NCI-H2081 treated with DMSO at 0.1 percent for 48 hours (cell line): Measurements from ENCODE around the gene FGD4.
"Not testable (repeated sequence)": the region's sequence is repeated elsewhere in the genome, so short reads cannot be mapped to it uniquely, and the experiment has no call there.

ENCODE experiments used
- DNase-seq: peaks from one replicate; lab custom pipeline; 2025; lab: John Stamatoyannopoulos, UW

Gene FGD4

GRCh38 chr12:32525802-32526201 lies 126.4 kb downstream of the FGD4 start:
- not testable (repeated sequence) for DNase-seq

- not testable (repeated sequence) for DNase-seq
These were observed 127.0 kb downstream of the FGD4 start for GRCh38 chr12:32526343-32526742.

- no peak for DNase-seq
These were observed 133.1 kb downstream of the FGD4 start for GRCh38 chr12:32532422-32532821.

- DNase-seq: no peak
These were observed 133.6 kb downstream of the FGD4 start for GRCh38 chr12:32532951-32533350.

- not testable (repeated sequence) for DNase-seq
These were observed 134.1 kb downstream of the FGD4 start for GRCh38 chr12:32533506-32533905.

GRCh38 chr12:32533971-32534590 lies 134.7 kb downstream of the FGD4 start:
- DNase-seq: no peak

GRCh38 chr12:32534698-32535097 lies 135.3 kb downstream of the FGD4 start:
- DNase-seq: no peak

- DNase-seq: peak; percentile 65
These were observed 136.1 kb downstream of the FGD4 start for GRCh38 chr12:32535288-32535999.

GRCh38 chr12:32536000-32536345 lies 136.6 kb downstream of the FGD4 start:
- DNase-seq: no peak

GRCh38 chr12:32541754-32542374 lies 142.5 kb downstream of the FGD4 start:
- DNase-seq: no peak

- no peak for DNase-seq
These were observed 143.3 kb downstream of the FGD4 start for GRCh38 chr12:32542428-32543229.

- DNase-seq: no peak
These were observed 145.5 kb downstream of the FGD4 start for GRCh38 chr12:32544893-32545292.

- no peak for DNase-seq
These were observed 146.1 kb downstream of the FGD4 start for GRCh38 chr12:32545413-32545980.

GRCh38 chr12:32546272-32546671 lies 146.9 kb downstream of the FGD4 start:
- DNase-seq: no peak

GRCh38 chr12:32548691-32549281 lies 149.4 kb downstream of the FGD4 start:
- no peak for DNase-seq

- DNase-seq: no peak
These were observed 150.3 kb downstream of the FGD4 start for GRCh38 chr12:32549675-32550079.

- no peak for DNase-seq
These were observed 151.7 kb downstream of the FGD4 start for GRCh38 chr12:32551058-32551457.

GRCh38 chr12:32558903-32559302 lies 159.5 kb downstream of the FGD4 start:
- no peak for DNase-seq

GRCh38 chr12:32559434-32559833 lies 160.1 kb downstream of the FGD4 start:
- DNase-seq: no peak

- no peak for DNase-seq
These were observed 161.2 kb downstream of the FGD4 start for GRCh38 chr12:32560520-32560919.

GRCh38 chr12:32561931-32562341 lies 162.6 kb downstream of the FGD4 start:
- no peak for DNase-seq

- not testable (repeated sequence) for DNase-seq
These were observed 163.1 kb downstream of the FGD4 start for GRCh38 chr12:32562413-32562812.
